NB4 (cell line): ENCODE results near the gene HEBP1.

Source experiments
- CTCF ChIP-seq: IDR thresholded peaks from one replicate; pipeline ENCODE4 v1.5.1; 2012; ENCODE audit warnings: low read depth, low read length
- MAX ChIP-seq: IDR thresholded peaks from 2 replicates; pipeline ENCODE4 v1.6.1; 2011; ENCODE audit warnings: low read depth, low read length
- POLR2A ChIP-seq: IDR thresholded peaks from 2 replicates; pipeline ENCODE4 v1.6.1; 2011; ENCODE audit warnings: mild to moderate bottlenecking; ENCODE audit not compliant: insufficient read length; ENCODE audit errors: extremely low read depth

- no peak for TF ChIP-seq CTCF
- no peak for TF ChIP-seq MAX
- TF ChIP-seq POLR2A: no peak
Measured at GRCh38 chr12:12925388-12925787, 74.7 kb downstream of the HEBP1 start.
